ENCODE results near the gene ASXL1.

DNA sequence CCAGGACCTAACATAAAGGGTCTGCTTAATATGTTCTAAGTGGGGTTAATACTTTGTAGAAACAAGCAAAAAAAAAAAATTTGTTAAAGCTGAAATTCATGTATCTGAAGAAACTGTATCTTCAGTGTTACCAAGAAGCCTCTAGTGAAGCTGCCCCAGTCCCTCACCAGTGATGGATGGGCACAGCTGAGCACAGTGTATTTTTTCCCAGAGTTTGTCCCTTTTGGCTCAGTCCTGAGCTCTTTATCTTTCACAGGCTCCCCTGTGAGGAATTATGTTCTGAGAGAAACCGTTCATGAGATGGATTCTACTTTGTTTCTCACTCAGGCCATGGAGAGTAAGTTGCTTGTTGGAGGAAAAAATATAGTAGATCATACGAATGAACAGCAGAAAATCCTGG is 42.2 kb upstream of the ASXL1 start:
- TF ChIP-seq, protein P1, sequence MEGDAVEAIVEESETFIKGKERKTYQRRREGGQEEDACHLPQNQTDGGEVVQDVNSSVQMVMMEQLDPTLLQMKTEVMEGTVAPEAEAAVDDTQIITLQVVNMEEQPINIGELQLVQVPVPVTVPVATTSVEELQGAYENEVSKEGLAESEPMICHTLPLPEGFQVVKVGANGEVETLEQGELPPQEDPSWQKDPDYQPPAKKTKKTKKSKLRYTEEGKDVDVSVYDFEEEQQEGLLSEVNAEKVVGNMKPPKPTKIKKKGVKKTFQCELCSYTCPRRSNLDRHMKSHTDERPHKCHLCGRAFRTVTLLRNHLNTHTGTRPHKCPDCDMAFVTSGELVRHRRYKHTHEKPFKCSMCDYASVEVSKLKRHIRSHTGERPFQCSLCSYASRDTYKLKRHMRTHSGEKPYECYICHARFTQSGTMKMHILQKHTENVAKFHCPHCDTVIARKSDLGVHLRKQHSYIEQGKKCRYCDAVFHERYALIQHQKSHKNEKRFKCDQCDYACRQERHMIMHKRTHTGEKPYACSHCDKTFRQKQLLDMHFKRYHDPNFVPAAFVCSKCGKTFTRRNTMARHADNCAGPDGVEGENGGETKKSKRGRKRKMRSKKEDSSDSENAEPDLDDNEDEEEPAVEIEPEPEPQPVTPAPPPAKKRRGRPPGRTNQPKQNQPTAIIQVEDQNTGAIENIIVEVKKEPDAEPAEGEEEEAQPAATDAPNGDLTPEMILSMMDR (conservative IDR thresholded peaks at IDR 0.05 in 1 of 2, IDR thresholded peaks at IDR 0.05 in 1 of 2; ENCODE audit: extremely low read depth in 1 of 2, insufficient read depth in 1 of 2, low read depth in 1 of 2, low read length in 2 of 2) = no peak
- no peak for TF ChIP-seq EZH2 (IDR thresholded peaks at IDR 0.05; ENCODE audit: borderline replicate concordance, low read length)

Data from mammary epithelial cell (primary cell).